ENCODE data around the gene NANOS3.
A peak's percentile ranks its signal among the peaks of the same experiment; 100 is the strongest.

The NANOS3 gene

DNA sequence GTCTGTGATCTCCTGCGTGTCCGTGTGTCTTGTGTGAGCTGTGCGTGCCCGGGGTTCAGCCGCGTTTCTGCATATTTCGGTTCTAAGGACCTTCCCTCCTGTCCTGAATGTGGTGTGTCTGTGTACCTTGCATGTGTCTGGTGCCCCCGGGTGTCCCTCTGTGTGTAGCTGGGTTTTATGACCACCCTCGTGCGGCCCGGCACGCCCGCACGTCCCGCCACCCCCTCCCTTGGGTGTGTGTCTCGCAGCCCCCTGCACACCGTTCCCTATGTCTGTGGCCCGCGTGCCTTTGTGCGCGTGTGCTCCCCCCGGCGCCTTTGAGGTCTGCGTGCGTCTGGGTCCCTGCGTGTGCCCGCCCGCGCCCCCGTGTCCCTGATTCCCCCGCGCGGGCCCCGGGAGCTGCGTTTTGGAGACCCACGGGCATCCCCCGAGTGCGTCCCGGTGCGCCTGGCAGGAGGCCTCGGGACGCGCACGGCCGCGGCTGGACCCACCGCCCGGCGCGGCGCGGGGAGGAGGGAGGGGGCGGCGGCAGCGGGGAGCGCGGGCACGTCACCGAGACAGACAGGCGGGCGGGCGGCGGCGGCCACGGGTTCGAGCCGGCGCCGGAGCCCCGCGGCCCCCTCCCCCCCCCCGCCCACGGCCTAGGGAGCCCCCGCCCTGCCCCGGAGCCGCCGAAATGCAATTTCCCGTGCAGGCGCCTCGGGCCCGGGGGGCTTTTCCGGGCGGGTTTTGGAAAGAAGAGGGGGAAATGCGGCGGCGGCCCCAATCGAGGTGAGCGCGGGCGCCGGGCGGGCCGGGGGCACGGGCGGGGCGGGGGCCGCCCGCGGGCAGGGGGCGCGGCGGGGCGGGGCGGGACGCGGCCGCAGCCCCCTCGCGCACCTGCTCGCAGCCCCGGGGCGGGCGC, 12.0 kb upstream of the NANOS3 start:
- DNase-seq: no peak

DNA sequence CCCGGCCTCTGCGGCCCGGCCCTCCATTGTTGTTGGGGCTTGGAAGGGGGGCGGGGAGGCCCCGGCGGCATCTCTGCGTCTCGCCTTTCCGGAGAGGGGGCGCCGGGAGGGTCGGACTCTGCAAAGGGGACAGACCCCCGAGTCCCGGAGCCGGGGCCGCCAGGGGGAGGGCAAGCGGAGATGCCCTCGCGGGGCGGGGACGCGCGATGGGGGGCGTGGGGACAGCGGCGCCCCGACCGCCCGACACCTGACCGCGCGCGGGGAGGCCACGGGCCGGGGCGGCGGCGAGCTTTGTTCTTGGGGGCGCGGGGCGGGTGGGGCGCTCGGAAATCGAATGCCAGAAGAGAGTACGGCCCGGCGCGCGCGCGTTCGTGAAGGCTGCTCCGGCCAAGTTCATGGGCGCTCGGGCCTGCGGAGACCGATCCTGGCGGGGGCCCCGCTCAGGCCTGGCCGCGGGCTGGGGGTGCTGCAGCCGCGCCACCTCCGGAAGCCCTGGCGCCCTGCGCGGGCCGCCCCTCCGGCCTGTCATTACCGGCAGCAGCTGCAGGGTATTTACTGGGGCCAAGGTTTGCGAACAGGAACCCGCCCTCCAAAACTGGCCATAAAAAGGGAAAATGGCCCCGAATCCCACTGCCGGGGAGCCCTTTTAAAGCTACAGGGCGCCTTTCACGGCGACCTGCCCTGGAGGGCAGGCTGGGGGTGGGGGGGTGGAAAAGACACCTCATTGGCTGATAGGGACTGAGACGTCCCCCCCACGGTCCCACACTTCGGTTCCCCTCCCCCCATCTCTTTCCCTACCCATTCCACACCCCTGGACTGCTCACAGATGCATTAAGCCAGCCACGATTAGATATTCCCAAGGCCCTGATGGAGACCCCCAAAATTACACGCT, 11.1 kb upstream of the NANOS3 start:
- DNase-seq: no peak

DNA sequence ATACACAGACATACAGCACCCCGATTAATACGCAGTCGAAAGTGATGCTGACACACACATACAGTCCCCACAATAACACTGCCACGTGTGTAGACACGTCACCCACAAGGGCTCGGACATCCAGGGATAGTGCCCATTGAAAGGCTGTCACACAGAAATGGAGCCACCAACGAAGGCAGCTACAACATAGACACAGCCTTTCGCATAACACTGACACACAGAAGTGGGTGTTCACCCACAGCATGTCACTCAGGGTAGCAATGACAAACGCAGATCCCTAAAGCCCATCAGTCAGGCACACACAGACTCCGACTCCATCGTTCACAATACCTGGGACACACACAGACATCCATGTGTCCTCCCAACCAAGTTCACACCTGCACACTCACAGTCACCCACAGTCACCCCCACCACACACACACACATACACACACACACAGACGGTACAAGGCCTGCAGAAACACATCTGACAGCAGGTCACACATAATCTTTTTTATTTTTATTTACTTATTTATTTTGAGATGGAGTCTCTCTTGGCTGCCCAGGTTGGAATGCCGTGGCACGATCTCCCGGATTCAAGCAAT, 10.4 kb upstream of the NANOS3 start:
- DNase-seq: no peak

DNA sequence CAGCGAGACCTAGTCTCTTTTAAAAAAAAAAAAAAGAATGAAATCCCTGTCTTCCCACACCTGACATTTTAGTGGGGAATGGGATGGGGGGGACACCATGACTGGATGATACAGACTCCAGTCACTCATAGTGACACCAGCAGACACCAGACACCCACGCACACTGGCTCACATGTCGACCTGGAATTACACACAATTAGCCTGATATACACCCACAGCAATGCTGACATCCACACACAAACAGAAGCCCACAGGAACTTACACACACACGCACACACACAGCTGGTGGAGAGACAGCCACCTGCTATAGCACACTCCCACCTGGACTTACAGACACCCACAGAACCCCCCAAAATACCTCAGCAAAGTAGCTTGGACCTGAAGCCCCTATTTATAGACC, 8.3 kb upstream of the NANOS3 start:
- DNase-seq: peak in 1 of 2 experiments; percentile 28

DNA sequence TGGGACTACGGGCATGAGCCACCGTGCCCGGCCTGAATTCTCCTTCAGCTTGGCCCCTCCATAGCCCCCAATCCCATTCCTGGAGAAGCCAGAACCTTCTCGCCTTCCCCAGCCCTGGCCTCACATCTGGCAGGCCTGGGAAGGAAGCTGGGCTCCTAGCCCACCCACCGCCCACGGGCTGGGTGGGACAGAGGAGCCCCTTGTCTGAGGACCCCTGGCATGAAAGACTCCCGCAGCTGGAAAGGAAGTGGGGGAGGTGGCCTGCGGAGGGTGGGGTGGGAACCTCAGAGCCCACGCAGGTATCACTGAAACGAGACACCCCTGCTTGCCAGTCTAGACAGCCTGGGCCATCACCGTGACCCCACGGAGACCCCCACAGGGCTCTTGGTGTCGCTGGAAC, 7.7 kb upstream of the NANOS3 start:
- DNase-seq: no peak

DNA sequence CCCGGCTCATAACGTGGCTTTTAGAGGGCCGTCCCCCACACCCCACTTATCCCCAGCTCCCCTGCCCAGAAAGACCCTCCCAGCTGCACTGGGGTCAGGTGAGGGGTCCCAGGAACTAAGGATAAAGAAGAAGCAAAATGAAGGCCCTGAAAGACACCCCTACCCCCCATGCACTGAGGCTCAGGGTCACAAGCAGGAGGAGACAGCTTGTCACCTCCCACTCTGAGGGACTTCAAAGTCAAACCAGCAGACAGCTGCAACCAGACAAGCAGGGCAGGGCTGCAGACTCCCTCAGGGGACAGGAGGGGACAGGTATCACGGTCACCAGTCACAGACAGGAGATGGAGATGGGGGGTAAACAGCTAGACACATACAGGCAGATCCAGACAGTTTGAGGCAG, 6.1 kb upstream of the NANOS3 start:
- DNase-seq: no peak

DNA sequence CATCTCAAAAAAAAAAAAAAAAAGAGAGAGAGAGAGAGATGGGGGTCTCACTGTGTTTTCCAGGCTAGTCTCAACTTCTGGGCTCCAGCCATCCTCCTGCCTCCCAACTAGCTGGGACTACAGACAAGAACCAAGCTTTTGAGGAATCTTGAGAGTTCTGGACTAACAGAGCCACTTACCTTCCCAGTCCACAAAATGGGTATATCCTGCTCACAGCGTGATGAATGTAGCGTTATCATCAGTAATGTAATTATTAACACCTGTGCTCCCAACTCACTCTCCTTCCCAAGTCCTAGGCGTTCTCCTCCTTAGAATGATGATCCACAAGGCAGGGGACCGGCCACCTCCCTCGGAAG, 4.6 kb upstream of the NANOS3 start:
- DNase-seq: no peak

DNA sequence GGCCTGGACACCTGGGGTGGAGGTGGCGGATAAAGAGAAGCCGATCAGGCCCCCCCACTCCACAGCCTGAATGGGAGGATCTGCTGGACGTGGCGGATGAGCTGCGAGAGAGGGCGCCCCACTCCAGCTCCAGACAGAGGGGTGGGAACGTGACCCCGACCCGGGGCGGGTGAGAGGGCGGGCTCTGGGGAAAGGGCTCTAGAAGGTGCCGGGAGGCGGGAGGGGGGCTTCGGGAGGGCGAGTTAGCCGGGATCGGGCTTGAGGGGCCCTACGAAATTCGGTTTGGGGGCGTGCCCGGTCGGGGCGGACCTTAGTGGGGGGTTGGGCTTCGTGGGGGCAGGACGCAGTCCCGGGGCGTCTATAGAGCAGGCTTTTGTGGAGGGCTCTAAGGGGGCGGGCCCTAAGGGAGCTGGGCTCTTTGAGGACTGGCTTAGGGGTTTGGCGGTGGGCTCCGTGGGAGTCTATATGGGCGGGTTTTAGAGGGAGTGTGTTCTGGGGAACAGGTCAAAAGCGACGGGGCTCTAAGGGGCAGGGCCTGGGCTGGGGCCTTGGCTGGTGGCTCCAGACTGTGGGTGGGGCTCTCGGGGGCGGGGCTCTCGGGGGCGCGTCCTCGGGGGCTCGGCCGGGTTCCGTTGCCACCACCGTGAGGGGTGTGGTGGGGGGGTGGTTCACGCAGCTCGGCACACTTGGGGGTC, 4.1 kb upstream of the NANOS3 start:
- DNase-seq: no peak

DNA sequence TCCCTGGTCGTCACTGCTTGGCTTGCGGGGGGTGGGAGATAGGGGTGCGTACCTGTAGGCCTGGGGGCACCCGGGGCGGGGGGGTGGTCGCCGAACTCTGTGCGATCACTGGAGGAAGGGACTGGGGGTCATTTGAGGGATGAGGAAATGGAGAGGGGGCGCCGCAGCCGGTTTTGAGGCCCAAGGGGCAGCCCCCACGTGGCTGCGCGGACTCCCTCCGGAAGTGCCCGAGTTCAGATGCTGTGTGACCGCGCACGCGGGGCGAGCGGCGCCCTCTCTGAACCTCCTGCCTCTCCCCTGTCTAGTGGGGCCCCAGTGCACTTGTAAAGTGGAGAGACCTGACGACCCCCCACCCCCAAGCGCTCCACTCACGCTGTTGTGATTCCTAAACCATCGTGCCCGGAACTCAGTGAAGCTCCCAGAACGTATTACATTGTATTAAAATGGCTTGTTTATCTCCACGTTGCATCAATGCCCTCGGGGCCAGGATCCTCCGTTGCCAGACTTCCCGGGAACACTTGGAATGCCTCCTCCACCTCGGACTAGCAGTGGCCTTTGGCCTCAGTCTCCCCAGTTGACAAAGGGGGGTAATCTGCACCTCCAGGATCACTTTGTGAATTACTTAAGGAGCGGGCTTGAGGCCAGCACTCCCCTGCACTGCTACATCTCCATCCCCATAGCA, 3.0 kb upstream of the NANOS3 start:
- DNase-seq: no peak

DNA sequence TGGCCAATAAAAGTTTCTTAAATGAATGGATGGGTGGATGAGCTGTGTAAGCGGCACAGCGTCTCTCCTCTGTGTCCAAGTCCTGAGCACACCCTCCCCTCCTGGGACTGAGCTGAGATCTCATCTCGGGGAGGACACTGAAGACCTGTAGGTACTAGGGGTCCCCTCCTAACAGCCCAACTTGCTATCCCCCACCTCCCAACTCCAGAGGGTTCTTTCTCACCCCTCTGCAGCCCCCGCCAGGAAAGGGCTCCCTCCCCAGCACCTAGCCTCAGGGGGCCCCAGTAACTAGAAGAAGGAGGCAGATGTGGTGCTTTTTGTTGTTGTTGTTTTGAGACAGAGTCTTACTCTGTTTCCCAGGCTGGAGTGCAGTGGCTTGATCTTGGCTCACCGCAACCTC, 1.1 kb upstream of the NANOS3 start:
- no peak for DNase-seq

DNA sequence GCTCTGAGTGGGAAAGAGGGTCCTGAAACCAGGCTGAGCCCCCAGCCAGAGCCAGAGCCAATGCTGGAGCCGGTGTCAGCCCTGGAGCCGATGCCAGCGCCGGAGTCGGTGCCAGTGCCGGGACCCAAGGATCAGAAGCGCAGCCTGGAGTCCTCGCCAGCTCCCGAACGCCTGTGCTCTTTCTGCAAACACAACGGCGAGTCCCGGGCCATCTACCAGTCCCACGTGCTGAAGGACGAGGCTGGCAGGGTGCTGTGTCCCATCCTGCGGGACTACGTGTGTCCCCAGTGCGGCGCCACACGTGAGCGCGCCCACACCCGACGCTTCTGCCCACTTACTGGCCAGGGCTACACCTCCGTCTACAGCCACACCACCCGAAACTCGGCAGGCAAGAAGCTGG, 369 bp downstream of the NANOS3 start:
- no peak for DNase-seq

DNA sequence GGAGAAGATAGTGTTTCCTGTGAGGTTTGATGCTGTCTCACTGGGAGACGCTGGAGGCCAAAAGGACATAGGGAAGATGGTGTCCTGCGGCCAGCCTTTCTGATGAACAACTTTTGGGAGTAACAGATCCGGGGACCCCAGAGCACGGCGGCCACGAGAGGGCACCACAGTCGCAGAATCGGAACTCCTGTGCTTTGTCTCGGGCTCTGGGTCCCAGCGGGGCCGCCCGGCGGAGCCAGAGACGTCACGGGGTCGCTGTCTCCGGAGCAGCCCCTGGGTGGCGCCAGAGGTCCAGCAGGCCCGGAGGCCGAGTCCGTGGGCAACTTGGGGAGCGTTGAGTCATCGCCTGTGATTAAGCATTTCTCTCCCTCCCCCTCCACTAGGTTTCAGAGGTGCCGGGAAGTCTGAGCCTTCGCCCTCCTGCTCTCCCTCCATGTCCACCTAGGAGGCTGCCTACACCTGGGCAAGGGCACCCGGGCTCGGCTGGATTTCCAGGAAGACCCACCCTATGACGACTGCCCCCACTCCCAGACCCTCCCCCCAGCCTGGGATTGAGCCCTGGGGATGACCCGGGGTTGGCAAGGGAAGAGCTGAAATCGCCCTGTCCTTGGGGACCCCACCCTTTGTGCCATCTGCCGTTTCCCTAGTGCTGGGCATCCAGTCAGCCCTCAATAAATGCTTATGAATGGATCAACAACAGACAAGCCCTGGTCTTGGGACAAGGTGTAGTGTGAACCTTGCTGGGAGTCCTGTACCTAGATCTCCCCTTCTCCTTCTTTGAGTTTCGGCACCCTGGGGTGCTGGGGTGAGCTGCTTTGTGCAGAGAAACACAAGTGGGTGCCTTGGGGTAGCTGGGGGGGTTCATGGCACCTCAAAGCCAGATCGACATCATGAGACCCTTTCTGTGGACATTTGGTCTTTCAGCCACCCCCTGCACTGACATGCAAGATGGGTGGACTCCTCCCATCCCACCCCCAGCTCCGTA, 3.4 kb downstream of the NANOS3 start:
- peak; percentile 98 to 99 for DNase-seq

DNA sequence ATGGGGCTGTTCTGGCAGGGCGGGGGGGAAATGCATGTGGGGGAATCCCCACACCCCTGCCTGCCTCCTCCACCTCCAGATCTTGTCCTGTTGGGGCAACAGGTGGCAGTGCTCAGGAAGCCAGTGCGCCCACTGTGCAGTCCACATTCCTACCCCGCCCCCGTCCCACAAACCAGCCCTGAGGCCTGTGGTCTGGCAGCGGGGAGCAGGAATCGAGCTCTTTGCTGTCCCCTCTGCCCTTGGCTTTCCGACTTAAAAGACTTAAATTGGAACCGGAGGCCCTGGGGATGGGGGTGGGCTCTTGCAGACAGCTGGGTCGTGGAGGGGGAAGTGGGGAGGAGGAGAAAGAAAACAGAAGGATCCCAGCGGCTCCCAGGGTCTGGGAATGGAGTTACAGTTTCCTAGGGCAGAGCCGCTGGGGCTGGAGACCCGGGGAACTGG, 4.3 kb downstream of the NANOS3 start:
- peak in 1 of 2 experiments; percentile 28 for DNase-seq

DNA sequence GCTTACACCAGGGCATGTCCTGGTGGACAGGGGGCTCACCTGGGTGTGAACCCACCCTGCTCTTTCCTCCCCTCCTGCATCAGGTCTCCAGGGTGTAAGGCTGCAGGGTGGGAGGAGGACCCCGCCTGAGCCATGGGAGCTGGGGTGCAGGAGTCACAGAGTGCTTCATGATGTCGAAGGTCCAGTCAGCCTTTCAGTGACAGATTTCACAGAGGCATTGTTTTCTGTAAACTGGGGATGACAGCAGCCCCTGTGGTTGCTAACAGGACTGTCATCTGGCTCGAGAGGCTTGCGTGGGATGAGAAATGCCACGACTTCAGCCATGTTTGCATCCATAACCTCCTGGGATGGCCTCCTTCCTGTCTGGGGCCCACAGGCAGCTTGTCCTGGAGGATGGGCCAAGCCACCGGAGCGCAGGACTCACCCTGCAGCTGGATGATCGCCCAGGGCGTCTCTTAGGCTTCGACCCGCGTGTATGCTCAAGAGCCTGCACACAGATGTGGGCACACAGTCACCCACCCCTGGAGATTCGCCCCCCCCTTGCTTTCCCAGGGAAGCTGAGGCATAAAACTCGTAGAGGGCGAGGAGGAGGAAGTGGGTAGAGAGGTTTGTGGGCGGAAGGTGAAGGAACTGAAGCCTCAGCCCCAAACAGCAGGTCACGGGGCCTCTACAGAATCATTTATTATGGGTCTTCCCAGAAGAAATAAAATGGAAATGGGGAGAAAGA, 4.9 kb downstream of the NANOS3 start:
- DNase-seq: peak; percentile 21 to 46

DNA sequence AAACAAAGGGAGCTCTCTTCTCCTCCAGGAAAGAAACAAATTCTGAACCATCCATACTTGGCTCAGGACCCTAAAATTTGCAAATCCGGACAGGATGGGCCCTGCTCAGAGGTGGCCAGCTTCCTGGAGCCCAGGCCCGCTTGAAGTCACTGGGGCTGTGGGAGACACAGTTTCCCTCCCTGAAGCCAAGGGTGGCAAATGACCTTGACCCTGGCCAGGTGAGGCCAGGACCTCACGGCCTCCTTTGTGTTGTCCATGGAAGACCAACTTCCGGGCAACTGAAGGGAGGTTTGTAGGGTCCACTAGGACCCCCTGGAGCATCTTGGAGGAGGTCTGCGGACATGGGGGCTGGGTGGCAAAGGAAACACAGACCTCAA, 5.5 kb downstream of the NANOS3 start:
- no peak for DNase-seq

DNA sequence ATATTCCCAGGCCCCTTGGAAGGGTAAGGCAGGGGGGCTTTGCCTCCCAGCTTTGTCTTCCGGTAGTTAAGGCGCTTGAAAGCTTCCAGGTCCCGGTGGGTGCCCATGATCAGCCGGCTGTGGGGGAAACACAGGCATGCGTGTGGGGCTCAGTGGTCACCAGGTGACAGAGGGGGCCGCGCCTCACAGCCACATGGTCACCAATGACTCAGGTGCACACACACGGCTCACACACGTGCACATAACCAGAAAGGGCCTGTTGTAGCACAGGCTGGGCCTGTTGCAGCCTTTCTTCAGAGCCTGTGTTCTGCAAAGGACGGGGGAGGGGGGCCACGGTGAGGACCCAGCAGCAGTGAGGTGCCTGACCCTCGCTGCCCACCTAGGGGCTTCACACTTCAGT, 5.9 kb downstream of the NANOS3 start:
- DNase-seq: no peak

DNA sequence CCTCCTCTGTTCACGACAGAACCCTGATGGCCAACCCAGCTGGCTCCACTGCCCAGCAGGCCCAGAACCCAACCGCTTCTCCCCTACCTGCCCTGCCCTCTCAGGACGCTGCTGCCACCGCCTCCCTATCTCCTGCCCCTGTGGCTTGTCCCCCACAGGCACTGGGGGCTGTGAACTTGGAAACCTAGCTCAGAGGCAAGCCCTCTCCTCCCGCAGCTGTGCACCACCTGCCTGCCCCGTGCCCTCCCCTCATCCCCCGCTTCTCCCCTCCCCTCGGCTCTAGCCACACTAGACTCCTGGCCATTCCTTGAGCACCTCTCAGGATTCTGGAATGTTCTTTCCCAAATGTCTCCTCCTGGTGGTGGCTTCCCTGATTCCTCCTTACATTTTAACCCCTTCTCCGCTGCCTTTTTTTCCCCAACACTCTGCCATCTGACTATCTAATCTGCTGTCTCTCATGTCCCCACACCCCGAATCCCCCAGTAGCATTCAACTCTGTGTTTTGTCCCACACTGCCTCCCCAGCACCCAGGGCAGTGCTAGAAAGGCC, 6.7 kb downstream of the NANOS3 start:
- no peak for DNase-seq

DNA sequence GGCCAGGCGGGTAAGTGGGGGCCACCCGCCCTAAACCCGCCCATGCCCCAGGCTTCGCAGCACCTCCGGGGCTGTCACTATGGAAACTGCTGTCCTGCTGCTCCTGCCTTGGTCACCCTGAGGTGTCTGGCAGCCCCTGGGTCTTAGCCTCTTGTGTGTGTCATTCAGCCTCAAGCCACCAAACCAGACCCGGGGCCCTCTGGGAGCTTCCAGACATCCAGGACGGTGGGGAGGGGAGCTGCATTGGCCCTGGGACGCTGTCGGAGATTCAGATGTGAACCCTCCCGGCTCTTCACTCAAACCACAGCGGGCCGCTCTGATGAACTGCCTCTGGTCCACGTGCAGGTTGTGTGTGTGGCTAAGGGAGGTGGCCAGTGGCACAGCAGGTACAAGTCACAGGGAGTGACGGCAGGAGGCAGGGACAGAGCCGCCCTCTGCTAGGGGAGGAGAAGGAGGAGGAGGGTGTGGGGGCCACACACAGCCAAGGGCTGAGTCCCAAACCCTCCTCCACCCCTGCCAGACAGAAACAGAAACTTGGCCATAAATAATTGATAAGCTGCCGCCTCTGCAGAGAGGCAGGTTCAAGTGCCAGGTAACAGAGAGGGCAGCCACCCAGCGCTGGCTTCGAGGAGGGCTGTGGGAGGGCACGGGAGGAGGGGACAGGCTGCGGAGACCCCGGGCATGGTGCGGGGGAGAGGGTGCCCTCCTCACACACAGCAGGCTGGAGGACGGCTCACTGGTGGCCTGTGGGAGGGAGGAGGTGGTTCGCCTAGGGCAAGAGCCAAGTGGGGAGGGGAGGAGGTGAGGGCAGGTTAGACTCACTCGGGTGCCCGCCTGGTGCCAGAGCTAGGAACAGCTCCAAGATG, 8.0 kb downstream of the NANOS3 start:
- no peak for DNase-seq

DNA sequence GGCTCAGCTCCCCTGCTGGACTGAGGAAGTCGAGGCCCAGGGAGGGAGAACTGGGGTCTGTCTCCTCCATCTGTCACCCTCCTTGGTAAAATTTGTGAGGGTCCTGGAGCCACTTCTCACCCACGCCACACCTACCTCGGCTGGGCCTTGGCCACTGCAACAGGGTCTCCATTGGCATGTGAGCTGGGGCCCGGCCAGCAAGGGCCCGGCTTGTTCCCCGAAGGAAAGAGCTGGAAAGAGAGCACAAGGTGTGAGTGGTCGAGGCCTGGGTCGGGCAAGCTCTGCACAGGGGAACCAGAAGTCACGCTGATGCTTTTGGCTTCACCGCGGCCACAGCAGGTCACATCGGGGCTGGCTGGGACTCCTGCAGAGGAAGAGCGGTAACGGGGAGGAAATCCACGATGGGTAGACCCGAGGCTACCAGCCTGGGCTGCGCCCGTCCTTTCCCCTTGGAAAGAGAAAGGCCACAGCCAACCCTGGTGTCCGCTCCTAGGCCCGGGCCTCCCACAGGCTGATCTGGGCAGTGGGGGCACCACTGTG, 9.0 kb downstream of the NANOS3 start:
- DNase-seq: no peak
